NCI-H1092 (cell line): Measurements from ENCODE around the gene PTPRZ1.
A peak's percentile ranks its signal among the peaks of the same experiment; 100 is the strongest.

Source experiments
- DNase-seq: peaks from one replicate; lab custom pipeline; 2025; lab: John Stamatoyannopoulos, UW

PTPRZ1 gene

DNA sequence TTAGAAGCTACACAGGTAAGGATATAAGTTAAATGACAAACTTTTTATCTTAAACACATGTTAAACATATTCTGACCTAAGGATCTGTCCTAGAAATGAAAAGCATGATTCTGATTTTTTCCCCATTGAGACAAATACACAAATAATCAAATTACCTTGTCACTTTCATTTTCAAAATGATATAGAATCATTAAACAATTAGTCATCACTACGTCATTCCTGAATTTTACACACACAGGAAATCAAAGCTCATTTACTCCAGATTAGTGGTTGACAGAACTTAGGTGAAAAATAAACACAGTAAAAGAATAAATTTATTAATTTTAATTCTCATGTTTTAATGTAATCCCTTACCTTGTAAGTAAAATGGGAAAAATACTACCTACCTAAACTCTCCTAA lies 182.1 kb downstream of the PTPRZ1 start:
- DNase-seq, result no peak

DNA sequence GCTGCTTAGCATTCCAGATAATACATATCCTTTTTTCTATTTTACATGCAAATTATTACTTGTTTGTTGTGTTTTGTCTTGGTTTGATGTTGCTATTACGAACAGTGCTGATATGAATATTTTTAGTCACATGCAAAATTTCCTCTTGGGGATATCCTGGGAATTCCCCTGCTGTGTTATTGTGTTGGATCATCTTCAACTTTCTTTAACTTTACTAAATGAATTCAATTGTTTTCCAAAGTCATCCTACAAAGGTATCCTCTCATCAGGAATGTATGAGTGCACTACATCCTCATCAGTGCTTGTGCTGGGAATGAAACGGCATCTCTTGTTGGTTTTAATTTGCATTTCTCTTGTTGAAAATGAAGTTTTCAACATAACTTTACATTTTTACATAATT lies 184.0 kb downstream of the PTPRZ1 start:
- DNase-seq, result no peak

DNA sequence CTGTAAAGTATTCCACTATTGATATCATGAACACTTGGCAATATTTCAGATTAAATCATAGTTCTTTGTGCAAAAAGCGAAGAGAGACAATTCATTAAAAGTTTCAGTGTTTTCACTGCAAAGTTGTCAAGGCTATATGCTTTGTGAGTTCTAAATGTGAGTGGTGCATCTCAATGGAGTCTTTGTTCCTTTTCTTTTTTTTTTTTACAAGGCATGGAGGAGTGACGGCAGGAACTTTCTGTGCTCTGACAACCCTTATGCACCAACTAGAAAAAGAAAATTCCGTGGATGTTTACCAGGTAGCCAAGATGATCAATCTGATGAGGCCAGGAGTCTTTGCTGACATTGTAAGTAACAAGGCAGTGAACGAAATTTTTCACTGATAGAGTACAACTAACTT lies 186.6 kb downstream of the PTPRZ1 start:
- DNase-seq, result no peak

DNA sequence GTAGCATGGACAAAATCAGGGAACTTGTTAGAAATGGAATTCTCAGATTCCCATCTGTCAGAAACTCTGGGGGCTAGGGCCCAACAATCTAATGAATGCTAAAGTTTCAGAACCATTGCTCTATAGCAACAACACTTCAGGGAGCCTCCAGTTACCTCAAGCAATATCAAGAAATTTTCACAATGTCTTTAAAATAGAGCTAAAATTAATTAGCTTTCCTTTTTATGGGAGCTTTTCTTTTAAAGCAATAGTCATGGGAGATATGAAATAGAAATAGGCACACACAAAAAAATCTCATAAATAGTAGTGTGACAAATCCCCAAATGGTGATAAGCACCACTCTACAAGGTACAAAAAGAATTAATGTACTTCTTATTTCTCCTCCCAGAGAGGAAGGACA lies 190.2 kb downstream of the PTPRZ1 start:
- DNase-seq, result no peak

DNA sequence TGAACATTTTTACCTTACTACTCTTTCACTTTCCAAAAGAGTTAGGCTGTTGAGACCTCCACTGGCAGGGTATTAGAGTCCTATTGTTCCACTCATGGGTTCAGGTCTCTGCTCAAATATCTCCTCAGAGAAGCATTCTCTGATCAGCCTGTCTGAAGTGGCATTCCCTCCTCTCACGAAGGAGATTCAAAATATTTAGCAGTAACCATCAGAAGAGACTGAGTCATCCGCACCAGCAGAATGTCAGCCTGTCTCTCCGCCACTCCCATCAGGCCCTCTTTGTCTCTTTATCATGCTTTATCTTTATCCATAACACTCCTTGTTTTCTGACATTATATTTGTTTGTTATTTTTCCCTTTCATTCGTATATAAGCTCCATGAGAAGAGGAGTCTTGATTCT lies 192.0 kb downstream of the PTPRZ1 start:
- no peak for DNase-seq

DNA sequence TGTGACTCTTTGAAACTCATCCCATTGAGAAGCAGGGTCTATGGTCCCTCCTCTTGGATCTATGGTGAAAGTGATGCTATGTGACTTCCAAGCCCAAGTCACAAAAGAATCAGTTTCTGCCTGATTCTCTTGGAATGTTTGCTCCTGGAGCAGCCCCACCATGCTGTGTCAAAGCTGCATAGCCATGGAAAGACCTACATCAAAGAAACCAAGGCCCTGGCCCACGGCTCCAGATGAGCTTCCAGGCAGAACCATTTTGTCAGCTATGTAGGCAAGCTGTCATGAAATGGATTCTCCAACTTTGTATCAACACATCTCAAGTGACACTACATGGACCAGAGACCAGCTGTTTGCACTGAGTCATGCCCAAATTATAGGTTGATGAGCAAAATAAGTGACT lies 194.1 kb downstream of the PTPRZ1 start:
- DNase-seq, result no peak

DNA sequence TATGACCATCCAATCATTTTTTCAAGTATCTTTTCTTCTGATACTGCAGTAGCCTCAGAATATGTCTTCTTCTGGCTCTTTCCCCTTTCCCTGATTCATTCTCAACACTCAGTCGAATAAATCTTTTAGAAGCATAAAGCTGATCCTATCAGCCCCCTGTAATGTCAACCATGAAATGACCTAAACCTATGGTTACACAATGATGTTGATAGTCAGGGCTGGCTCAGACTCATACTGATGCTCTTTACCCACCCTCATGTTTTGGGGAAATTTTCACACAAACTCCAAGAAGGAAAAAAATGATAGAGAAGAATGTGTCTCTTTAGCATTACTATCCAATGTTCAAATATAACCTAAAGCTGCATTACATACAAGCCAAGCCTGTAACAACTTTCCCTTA lies 195.1 kb downstream of the PTPRZ1 start:
- DNase-seq, result no peak

DNA sequence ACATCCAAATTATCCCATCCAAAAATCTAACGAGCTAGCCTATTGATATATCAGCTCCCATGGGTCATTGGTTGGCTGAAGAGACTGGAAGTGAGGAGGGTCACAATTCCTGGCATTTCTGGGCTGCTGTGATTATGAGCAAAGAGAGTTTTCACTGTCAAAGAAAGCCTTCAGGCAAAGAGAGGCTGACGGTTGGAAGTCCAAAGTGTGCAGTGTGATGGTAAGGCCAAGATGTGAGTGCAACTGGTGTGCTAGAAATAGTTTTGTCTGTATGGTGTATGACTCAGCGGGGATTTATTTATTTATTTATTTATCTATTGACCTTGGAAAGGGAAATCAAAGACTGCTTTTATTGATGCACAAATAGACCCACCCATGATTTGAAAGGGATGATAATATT lies 196.0 kb downstream of the PTPRZ1 start:
- DNase-seq, result no peak

DNA sequence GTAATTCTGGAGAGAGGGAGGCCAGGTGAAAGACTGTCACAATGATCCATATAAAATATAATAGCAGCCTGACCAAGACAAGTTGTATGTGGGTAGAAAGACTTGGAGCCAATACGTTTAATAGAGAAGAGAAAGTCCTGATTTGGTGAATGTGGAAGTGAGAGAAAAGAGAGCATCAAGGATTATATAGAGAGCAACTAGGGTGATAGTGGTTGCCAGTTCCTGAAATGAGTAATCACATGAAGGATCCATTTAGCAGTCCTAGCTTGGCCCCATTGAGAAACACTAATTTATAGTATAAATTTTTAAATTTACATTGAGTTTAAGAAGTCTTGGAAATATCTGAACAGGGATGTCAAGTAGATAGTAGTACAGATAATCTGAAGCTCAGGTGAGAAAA lies 197.1 kb downstream of the PTPRZ1 start:
- no peak for DNase-seq

DNA sequence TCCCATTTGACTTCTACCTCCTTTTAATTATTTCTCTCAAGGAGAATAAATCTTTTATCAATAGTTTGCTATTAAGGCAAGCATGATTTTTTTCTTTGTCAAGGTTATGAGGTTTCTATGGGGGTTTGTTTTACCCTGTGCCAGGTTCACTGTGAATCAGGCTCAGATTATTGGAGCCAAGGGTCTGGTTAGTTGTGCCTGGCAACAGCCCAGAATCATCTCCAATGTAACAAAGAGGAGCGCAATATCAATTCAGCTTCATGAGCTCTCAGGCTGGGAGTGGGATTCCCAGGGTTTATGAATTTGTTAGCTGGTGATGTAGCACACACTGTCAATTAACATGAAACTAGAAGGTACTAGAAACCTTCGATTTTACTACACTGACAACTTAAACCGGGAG lies 197.9 kb downstream of the PTPRZ1 start:
- DNase-seq, result peak; percentile 1

DNA sequence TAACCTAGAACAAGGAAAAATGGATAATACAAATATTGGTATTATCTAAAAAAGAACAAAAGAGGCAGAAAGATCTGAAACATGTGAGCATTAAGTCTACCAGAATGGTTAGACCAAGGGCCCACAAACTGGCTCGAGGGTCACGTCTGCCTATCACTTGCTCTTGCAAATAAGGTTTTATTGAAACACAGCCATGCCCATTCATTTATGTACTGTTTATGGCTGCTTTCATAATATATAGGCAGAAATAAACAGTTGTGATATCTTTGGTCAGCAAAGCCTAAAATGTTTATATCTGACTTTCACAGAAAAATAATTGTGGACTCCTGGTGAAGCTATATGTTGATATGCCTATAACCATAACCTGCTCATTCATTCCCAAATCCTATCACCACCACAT lies 199.3 kb downstream of the PTPRZ1 start:
- no peak for DNase-seq

DNA sequence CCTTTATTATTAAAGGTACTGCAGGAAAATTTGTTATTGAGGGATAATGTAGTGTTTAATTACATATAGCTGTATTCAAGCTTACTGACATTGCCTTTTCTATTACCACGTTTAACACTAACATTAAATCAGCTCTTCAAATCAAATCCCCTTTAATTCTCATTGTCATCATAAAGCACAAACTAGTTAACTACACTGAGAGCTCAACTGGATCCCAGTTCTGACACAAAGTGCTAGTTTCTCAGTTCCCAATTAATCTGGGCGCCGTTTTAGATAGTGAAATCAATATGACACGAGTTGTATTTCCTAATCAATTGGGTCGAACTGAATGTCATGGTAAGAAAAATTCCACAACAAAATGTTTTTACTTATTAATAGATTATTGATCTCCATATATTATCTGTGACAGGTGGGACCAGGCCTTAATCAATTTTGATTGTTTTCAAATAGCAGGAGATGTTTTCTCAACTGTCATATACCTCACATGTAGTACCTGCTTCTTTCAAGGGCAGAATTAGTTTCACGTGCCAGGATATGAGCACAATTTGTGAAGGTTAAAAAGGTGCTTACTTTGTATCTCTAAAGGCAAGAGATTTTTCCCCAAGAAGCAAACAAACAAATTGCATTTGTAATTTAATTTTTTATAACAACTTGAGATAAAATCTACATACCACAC lies 200.1 kb downstream of the PTPRZ1 start:
- DNase-seq, result no peak

DNA sequence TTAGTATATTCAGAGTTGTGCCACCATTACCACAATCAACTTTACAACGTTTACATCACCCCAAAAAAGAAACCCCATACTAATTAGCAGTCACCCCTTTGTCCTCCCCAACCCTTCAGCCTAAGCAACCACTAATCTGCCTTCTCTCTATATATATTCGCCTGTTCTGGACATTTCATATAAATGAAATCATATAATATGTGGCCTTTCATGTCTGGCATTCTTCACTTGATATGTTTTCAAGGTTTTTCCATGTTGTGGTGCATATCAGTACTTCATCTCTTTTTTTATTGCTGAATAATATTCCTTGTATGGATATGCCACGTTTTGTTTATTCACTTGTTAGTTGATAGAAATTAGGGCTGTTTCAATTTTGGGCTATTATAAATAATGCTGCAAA lies 200.7 kb downstream of the PTPRZ1 start:
- DNase-seq, result no peak

DNA sequence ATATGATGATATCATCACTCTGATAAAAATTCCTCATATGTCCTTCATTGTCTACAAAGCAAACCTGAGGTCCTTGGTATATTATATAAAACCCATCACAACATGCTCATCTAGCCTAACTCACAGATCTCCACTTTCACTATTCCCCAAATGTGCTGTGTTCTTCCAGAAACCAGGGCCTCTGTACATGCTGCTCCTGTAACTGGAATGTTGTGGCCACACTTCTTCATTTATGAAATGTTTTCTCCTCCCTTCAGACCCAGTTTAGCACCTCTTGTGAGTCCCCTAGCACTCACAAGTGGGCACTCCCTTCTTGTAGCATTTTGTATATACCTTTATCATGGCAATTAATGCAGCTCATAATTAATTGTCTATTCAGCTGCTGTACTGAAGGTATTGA lies 209.2 kb downstream of the PTPRZ1 start:
- DNase-seq, result no peak

DNA sequence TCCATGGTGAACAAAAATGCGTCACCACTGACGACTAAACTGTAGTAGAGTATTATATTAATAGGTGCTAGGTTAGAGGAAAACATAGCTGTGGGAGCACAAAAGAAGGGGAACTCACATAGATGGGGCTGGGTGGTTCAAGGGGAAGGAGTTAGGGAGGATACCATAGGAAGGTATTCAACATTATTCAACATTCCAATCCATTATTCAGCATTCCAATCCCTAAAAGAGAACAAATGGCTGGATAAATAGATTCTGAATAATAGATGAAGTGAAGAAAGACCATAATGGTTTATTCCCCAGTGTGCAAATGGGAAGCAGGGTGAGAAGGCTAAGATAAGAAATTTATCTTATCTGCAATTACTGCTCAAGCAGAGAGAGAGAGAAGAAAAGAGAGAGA lies 209.7 kb downstream of the PTPRZ1 start:
- no peak for DNase-seq

DNA sequence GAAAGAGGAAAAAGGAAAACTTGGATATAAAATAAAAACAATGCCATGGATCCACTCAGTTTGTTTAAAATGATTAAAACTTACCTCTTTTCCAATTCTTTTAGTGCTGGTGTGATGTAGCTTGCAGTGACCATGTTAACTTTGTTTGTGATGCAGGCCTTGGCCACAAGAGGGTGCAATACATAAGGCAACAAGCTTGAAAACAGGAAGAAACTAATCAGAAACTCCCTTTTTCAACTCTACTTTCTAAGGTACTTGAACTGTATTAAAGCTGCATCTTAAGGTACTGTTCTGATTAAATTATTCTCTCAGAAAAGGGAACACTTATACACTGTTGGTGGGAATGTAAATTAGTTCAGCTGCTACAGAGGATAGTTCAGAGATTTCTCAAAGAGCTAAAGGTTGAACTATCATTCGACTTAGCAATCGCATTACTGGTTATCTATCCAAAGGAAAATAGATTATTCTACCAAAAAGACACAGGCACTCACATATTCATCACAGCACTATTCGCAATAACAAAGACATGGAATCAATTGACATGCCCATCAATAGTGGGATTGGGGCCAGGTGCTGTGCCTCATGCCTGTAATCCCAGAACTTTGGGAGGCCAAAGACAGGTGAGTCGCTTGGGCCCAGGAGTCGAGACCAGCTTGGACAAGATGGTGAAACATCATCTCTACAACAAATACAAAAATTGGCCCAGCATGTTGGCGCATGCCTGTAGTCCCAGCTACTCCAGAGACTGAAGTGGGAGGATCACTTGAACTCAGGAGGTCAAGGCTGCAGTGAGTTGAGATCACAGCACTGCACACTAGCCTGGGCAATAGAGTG lies 220.2 kb downstream of the PTPRZ1 start:
- peak; percentile 23 for DNase-seq

DNA sequence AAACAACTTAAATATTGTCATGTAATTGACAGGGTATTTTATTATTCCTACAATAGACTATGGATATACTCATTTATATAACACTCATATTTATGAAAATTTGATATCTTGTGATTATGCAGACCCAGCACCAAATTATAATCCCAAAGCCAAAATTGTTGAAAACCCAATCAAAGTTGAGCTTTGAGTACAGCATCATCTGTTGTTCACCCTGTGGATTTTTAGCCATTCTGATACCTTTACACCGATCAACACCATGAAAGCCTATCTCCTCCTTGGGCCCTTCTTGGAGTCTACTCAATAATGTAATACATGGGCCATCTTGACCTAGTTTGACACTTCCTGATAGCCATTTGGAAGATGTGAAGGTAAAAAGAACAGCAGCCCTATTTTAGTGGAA lies 221.6 kb downstream of the PTPRZ1 start:
- no peak for DNase-seq

DNA sequence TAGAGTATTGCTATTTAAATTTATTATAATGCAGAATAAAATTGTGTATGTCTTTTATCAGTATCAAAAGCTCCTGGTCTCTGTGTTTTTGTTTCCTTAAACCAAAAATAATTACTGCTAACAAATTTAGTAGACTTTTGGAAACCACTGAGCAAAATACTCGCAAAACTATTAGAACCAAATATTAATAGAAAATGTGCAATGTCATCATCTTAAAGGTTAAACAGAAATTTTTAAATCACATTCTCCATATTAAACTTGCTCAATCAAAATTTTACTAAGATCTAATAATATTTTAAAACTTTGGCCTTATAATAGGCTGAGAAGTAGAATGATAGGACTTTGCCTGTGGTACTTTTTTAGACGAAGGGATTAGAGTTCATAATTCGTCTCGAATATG lies 222.7 kb downstream of the PTPRZ1 start:
- DNase-seq, result no peak

DNA sequence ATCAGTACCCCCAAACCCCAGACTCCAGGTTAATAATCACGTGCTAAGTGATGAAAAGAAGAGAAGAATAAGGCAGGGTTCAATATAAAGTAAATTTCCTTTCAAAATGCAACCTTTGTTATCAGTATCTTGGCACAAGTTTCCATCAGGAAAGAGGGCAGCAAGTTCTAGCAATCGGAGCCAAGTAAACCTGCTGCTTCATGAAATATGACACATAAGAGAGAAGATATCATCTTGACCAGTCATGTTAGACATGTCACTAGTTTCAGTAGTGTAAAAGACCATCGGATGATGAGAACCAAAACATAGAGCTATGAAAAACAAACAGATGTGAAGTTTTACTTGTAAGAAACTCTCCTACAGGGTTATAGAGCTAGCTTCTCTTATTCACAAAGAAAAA lies 227.1 kb downstream of the PTPRZ1 start:
- DNase-seq, result no peak

DNA sequence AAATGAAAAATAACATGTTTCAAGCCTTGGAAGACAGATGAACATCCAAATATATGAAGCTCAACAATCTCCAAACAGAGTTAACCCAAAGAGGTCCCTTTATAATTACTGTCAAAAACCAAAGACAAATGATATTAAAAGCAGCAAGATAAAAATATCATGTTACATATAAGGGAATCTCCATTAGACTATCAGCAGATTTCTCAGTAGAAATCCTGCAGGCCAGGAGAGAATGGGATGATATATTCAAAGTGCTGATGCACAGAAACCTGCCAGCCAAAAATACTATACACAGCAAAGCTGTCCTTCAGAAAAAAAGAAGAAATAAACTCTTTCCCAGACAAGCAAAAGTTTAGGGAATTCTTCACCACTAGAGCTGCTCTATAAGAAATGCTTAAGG lies 230.1 kb downstream of the PTPRZ1 start:
- no peak for DNase-seq
